SW480 (cell line): ENCODE results near the gene TTC27.

ENCODE experiments used
- DNase-seq: peaks from one replicate; pipeline ENCODE4 v3.0.0-alpha.2; 2016; ENCODE audit warnings: low spot score

TTC27 gene

GRCh38 chr2:32755666-32756065 is 127.8 kb downstream of the TTC27 start:
- DNase-seq, result no peak

DNA sequence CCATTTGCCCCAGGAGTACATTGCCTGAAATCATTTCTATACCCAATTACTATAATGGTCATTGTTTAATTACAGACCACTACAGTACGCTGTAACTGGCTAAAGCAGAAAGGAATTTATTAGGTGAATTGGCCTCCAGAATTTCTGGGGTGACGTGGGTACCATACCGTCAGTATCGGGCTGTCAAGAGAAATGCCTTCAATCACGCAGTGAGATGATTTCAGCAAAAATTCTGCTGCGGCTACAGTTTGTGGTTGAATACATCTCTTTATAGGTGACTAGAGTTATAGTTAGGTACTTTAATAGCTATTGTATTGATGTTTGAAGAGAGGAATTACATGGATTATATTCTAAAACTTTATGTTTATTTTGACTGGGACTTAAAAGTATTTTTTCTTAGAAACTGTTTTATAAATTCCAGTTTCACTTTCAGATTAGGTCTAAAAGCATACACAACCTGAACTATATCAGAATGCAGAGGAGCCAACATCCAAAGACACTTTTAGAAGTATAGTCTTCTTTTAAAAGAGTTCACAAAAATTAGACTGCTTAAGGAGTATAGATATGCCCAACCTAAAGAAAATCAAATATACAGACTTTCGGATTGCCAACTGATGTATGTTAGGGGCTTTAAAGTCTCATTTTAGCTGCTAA is 128.4 kb downstream of the TTC27 start:
- DNase-seq, result no peak

- no peak for DNase-seq
Measured at GRCh38 chr2:32758232-32758631, 130.4 kb downstream of the TTC27 start.

- no peak for DNase-seq
Measured at GRCh38 chr2:32760628-32761027, 132.8 kb downstream of the TTC27 start.

- no peak for DNase-seq
Measured at GRCh38 chr2:32768387-32769174, 140.7 kb downstream of the TTC27 start.

DNA sequence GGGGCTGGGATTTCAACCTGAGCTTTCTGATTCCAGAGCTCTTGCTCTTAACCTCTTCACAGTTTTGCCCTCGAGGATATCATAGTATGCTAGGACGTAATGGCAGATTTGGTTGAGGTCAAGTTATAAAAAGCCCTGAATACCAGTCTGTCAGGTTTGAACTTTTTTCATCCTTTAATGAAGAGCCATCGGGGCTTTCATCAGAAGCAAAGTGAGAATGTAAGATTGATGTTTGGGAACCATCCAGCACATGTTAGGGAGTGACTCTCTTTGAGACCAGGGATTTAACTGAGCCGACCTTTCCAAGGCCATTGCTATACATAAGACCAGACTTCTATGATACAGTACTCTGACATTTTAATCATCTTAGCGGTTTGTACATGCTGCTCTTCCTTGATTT is 142.5 kb downstream of the TTC27 start:
- no peak for DNase-seq

DNA sequence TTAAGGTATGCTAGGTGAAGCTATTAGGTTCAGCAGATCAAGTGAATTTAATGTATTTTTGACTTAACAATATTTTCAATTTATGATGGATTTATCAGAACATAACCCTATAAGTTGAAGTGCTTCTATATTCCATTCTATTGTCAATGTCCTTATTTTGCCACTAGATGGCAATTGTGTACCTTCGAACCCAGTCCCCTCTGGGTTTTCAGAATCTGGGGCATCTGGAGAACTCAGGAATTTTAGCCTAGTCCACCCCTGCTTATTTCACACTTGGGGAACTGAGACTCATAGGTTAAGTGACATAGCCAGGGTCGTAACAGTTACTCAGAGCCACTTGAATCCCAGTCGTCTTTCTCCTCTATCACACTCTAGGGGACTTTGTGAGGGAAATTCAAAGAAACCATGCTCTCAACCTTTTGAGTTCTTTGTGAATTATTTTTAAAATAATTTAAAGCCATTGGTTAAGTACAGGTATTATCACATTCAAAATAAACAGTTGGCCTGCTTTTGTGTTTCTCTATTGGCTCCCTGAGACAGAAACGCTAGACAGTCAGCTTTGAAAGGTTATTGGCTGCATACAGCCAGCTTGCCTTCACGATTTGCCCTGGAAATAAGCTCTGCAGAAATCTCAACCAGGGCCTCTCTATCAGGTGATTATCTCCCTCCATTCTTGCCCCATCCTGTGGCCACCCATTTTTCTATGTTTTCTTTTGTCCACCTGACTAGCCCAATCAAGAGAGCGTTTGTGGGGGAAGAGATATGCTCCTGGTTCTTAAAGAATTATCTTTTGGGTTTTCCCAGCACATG is 145.0 kb downstream of the TTC27 start:
- DNase-seq, result peak; percentile 49

GRCh38 chr2:32773448-32773808 is 145.6 kb downstream of the TTC27 start:
- DNase-seq, result no peak

GRCh38 chr2:32775954-32776353 is 148.1 kb downstream of the TTC27 start:
- DNase-seq, result no peak

DNA sequence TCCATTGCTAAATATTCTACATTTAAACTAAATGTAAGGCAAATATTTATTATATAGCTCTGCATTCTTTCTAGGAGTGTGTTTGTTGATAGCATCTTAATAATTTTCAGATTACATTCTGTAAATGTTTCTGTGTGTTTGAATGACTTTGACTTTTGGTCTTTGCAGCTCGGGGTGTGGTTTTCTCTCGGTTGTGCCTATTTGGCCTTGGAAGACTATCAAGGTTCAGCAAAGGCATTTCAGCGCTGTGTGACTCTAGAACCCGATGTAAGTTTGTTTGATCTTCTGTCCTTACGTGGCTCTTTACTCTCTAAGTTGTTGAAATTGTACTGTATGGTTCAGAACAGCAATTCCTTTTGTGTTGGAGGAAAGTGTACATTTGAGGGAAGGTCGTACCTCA is 149.9 kb downstream of the TTC27 start:
- DNase-seq, result no peak

DNA sequence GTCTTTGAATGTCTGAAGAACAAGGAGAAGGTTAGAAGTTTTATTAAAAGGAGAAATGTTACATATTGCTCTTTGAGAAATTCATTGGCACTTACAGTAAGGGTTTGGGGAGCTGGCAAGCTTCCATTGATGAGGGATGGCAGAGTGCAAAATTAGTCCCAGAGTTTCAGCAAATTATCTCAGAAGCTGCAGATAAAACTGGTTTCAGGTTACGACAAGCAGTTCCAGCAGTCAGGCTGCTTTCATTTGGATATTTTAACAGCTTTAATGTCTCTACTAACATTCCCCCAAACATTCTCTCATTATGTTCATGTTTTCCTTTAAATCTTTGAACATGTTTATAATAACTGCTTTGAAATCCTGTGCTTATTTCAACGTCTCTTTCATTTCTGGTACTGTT is 153.1 kb downstream of the TTC27 start:
- no peak for DNase-seq

DNA sequence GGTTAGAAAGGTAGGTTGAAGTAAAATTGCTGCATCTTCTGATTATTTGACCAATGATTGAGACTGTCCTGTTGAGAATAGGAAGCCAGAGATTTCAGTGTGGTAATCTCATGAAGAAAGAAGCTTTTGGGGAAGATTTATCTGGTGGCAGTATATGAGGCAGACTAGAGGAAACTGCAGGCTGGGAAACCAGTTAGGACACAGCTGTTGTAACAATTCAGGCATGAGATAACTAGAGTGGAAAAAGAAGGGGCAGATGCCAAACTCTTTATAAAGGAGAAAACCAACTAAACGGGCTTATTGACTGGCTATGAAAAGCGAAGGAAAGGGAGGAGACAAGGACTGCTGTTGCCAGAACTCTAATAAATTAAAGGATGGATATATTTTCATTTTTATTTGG is 155.6 kb downstream of the TTC27 start:
- no peak for DNase-seq

DNA sequence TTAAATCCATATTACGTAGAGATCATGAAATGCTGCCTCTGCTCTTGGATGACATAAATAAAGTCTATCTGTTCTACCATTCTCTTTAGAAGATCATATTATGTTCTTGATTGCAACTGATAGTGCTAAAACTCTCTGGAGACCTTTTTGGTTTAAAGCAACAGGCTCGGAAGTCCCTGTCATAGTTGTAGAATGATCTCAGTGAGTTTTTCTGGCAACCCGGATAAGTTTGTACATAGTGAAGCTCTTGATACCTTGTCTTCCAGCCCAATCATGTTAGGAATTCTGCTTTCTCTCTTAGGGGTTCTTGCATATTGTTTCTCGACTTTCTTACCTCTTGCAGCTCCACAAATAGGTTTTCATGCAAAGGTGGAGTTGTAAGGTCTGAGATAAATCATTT is 156.1 kb downstream of the TTC27 start:
- DNase-seq, result no peak

DNA sequence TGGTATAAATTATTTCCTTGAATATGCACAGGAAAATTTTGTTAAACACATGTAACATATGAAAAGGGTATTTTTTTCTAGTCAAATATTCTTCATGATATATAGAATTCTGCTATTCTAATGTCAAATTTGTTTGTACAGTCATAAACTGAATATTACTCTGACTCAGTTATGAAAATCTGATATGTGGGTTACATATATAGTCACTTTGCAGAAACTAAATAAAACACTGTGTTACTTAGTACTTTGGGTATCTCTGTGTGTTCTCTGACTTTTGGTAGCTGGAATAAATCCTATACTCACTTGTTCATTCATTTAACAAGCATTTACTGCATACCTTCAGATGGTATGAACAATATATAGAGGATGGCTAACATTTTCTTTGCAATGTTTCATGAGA is 159.4 kb downstream of the TTC27 start:
- no peak for DNase-seq

DNA sequence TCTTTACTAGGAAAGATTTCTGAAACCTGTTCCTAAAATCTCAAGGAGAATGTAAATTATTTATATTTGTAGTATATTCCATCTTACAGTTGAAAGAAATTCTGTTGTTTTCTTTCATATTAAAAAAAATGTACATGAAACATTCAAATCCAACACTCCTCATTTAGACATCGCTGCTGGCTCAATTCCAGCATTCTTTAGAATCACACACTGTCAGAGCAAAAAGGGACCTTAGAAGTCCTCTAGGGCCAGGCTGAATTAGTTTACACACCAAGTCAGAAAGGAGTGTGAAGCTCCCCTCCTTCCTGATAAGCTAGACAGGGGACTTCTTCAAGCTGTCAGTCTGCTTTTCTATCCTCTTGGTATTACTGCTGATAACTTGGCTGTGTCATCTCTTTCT is 160.3 kb downstream of the TTC27 start:
- DNase-seq, result no peak

DNA sequence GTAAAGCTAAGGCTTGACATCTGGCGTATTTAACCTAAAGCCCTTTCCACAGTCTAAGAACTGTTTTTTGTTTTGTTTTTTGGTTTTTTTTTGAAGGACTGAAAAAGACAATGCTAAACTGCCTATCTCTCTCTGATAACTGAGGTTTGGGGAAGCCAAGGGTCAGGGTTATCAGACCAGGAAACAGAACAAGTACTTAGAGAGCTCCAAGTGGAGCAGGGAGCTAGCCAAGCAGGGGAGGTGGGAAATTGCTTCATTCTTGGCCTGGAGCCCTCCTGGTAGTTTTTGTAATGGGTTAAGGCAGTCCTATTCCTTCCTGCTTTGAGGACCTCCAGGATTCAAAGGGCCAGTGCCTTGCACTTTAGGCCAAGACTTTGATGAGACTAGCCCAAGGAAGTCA is 164.6 kb downstream of the TTC27 start:
- DNase-seq, result no peak

DNA sequence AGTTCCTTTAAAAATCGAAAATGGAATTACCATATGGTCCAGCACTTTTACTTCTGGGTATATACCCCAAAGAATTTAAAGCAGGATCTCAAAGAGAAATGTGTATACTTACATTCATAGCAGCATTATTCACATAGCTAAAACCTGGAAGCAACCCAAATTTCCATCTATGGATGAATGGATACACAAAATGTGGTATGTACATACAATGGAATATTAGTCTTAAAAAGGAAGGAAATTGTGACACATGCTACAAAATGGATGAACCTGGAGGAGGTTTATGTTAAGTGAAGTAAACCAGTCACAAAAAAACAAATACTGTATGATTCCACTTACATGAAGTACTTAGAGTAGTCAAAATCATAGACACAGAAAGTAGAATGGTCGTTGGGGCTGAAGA is 171.0 kb downstream of the TTC27 start:
- no peak for DNase-seq

GRCh38 chr2:32801741-32802140 is 173.9 kb downstream of the TTC27 start:
- no peak for DNase-seq

GRCh38 chr2:32802877-32803276 is 175.0 kb downstream of the TTC27 start:
- DNase-seq, result no peak

DNA sequence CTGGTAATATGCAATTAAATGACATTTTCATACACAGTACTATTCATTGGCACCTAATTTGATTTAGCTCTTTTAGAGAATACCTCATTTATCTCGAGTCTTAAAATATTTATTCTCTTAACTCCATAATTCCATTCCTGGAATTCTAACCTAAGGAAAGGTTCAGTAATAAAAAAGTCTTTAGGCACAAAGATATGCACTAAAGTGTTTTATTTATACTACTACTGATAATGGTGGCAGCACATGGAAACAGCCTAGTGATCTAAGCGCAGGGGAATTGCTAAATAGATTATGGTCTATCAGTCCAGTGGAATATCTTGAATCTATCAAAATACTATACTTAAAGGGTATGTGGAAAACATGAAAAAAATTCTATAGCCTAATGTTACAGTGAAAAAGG is 176.4 kb downstream of the TTC27 start:
- DNase-seq, result no peak

DNA sequence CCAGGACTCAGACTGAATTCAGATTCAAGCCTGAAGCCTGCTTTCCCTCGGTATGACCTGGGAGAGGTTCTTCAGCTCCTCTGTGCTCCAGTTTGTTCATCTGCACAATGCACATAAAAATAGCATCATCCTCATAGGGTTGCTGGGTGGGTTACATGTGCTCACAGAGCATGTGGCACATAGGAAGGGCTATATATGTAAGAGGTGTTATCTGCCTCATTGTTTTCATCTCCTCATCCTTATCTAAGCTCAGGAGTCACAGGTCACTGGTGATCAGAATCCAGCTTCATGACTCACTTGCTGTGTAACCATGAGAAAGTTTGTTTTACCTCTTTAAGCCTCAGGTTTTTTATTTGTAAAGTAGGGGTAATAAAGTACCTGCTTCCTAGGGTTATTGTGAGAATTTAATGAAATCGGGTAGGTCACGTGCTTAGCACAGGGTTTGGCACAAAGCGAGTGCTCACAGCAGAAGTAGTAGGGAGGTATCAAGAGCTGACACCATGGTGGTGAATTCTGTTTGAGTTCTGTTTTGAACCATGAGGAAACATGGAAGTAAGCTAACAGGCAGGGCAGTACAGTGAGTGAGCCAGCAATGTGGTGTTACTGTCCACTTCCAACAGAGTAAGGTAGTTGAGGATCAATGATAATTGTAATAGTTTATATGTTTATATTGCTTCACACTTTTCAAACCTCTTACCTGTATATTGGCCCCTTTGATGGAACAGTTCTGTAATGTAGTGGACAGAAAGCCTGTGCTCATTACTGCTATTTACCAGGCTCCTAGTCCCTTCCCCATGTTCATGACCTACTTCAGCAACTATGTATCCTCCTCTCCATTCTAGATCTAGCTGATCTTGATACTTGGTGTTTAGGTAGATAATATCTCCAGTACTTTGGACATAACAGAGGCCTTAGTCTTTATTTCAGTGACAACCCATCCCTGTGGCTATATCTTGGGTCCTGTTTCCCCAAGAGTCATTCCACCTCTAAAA is 177.6 kb downstream of the TTC27 start:
- no peak for DNase-seq

GRCh38 chr2:32806857-32807256 is 179.0 kb downstream of the TTC27 start:
- DNase-seq, result no peak
